VCaP (cell line): ENCODE results near the gene CALML3.

Experiments
- H3K27ac ChIP-seq: fragments of 450-650 bp; 2 replicates; pipeline ENCODE4 v1.5.1; 2017
- TF ChIP-seq, protein P1 (sequence below): fragments of 450-650 bp; conservative IDR thresholded peaks from 2 replicates; pipeline ENCODE4 v1.5.1; 2017; ENCODE audit warnings: mild to moderate bottlenecking, moderate library complexity

The CALML3 gene

GRCh38 chr10:5559642-5560141 is 34.9 kb downstream of the CALML3 start:
- TF ChIP-seq, protein P1, sequence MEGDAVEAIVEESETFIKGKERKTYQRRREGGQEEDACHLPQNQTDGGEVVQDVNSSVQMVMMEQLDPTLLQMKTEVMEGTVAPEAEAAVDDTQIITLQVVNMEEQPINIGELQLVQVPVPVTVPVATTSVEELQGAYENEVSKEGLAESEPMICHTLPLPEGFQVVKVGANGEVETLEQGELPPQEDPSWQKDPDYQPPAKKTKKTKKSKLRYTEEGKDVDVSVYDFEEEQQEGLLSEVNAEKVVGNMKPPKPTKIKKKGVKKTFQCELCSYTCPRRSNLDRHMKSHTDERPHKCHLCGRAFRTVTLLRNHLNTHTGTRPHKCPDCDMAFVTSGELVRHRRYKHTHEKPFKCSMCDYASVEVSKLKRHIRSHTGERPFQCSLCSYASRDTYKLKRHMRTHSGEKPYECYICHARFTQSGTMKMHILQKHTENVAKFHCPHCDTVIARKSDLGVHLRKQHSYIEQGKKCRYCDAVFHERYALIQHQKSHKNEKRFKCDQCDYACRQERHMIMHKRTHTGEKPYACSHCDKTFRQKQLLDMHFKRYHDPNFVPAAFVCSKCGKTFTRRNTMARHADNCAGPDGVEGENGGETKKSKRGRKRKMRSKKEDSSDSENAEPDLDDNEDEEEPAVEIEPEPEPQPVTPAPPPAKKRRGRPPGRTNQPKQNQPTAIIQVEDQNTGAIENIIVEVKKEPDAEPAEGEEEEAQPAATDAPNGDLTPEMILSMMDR: no peak
- H3K27ac ChIP-seq: peak overlapping the region; percentile 99; the same call in 1 of the 2 replicates

- H3K27ac ChIP-seq: peak overlapping the region; percentile 99; the same call in 1 of the 2 replicates
- TF ChIP-seq, protein P1: no peak
Observed at GRCh38 chr10:5560142-5560816, 35.5 kb downstream of the CALML3 start.

- TF ChIP-seq, protein P1: no peak
- H3K27ac ChIP-seq: peak overlapping the region; percentile 11; the same call in 1 of the 2 replicates
Observed at GRCh38 chr10:5560817-5561703, 36.3 kb downstream of the CALML3 start.

GRCh38 chr10:5561704-5562645 is 37.2 kb downstream of the CALML3 start:
- no peak overlapping the region for H3K27ac ChIP-seq
- TF ChIP-seq, protein P1: no peak

- H3K27ac ChIP-seq: peak overlapping the region; percentile 98; the same call in 1 of the 2 replicates
- TF ChIP-seq, protein P1: no peak
Observed at GRCh38 chr10:5563321-5563961, 38.7 kb downstream of the CALML3 start.

GRCh38 chr10:5563991-5564536 is 39.3 kb downstream of the CALML3 start:
- H3K27ac ChIP-seq: peak overlapping the region; percentile 98; the same call in 1 of the 2 replicates

More at GRCh38 chr10:5563991-5564536, 39.3 kb downstream of the CALML3 start:
- TF ChIP-seq, protein P1: no peak
